DMS53 (cell line): ENCODE data around the gene KITLG.
"Not testable (repeated sequence)": the region's sequence is repeated elsewhere in the genome, so short reads cannot be mapped to it uniquely, and the experiment has no call there.

Experiments
- DNase-seq: peaks from one replicate; lab custom pipeline; 2025; lab: John Stamatoyannopoulos, UW

KITLG gene

GRCh38 chr12:88538697-88539096, 41.6 kb downstream of the KITLG start:
- DNase-seq = no peak

DNA sequence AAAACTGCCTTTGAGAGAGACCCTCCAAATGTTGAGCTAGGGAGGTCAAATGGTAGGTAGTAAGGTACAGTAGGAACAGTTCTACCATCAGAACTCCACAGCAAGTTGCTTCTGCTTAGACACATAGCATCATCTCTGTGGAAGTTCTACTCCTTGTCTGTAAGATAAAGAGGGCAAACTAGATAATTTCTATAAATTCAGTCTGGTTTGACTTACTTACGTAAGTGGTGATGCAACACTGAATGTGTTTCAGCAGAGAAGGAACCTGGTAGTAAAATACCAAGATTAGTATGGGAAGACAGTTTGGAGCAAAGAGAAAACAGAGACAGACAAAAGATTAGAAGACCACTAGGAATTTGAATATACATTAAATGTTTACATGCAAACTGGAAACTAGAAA, 42.0 kb downstream of the KITLG start:
- no peak for DNase-seq

DNA sequence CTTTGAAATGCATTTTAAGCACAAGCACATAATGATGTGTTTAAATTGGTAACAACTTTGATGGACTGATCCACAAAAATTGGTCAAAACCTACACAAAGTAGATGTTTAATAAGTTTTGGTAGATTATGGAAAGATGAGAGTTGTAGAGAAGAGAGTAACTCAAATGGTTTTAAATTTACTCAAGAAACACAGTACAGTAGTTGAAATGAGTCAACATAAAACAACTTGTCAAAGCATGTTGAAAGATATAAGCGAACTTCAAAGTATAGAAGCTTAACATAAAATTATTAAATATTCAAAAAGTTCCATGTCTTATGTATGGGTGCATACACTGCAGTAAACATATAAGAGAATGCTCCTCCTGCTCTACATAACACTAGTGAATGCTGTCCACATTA, 49.4 kb downstream of the KITLG start:
- DNase-seq = no peak

- no peak for DNase-seq
Measured at GRCh38 chr12:88529531-88530488, 50.5 kb downstream of the KITLG start.

DNA sequence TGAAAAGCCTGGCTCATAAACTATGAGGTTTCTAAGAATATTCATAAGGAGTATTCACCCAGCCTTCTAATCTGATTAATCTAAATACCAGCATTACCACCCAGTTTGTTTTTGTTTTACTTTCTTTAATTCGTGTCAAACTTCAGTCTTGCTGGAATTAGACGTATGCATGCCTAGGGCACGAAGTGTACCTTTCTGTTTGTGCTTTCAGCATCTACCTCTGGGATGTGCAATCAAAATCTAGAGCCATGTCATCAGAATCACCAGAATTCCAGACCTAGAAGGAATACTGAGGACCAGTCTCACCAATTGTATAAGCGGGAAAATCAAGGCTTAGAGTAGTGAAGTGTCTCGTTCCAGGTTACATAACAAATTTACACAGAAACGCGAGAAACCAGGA, 57.3 kb downstream of the KITLG start:
- no peak for DNase-seq

GRCh38 chr12:88520436-88520820, 59.8 kb downstream of the KITLG start:
- no peak for DNase-seq

DNA sequence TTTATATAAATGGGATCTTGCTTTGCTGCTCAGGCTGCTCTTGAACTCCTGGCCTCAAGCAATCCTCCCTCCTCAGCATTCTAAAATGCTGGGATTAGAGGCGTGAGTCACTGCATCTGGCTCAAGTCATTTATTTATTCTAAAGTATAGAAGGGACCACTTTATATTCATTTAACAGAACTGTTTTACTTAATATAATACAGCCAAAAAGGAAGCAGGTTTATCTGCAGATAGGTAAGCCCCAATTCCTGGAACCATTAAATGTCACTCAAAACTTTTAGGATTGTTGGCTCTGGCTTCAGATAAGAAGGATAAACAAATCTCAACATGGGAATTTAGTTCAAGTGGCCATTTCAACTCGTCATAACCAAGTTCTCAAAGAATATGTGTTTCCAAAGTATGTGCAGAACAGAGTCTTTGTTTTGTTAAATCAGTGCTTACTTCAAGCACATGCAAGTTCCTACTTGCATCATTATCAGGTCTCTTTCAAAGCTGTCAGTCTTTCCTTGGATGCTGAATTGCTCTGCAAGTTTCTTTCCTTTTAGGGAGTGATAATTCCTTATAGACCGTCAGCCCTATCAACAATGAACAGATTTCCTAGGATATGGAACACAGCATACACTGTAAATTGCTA, 60.4 kb downstream of the KITLG start:
- DNase-seq = no peak

GRCh38 chr12:88518863-88519403, 61.3 kb downstream of the KITLG start:
- DNase-seq = peak; percentile 10

DNA sequence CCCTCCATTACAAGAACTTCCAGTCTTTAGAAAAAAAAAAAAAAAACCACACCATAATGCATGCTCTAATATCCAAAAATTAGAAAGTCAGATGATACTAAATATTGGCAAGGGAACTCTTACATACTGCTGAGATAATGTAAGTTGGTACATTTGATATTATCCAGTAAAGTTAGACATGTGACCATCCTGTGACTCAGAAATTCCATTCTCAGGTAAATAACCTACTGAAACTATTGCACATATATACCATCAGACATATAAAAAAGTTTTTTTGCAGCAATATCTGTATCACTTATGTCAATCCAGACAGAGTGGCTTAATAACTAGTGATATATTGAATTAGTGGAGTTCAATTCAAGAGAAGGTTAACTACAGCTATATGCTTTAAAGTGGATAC, 63.5 kb downstream of the KITLG start:
- DNase-seq = no peak

DNA sequence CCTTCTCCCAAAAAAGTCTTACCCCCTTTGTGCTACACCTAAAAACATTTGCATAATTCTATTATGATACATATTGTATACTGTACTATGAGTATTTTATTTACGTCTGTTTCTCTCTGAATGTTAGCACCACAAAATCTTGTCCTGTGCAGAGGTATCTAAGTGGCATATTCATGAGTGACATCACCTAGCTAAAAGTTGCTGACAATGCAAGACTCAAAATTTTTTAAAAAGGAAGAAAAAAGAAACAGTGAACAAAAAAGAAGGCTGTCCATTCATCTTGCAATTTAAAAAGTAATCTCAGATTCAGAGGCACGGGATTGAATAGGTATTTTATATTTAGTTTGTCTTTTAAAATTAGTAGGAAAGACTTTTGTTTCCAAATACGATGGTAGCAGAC, 69.4 kb downstream of the KITLG start:
- no peak for DNase-seq

- no peak for DNase-seq
Measured at GRCh38 chr12:88509851-88510250, 70.4 kb downstream of the KITLG start.

GRCh38 chr12:88509347-88509746, 70.9 kb downstream of the KITLG start:
- DNase-seq = no peak

DNA sequence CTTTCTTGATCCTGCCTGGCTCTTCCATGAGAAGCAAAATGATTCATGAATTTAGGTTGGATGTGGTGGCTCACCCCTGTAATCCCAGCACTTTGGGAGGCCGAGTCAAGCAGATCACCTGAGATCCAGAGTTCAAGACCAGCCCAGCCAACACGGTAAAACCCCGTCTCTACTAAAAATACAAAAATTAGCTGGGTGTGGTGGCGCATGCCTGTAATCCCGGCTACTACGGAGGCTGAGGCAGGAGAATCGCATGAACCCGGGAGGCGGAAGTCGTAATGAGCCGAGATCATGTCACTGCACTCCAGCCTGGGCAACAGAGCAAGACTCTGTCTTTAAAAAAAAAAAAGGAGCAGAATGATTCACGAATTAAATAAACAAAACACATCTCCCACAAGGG, 72.4 kb downstream of the KITLG start:
- DNase-seq = not testable (repeated sequence)

- DNase-seq = no peak
Measured at GRCh38 chr12:88507270-88507669, 73.0 kb downstream of the KITLG start.

- DNase-seq = no peak
Measured at GRCh38 chr12:88505696-88506095, 74.6 kb downstream of the KITLG start.

GRCh38 chr12:88503281-88503703, 77.0 kb downstream of the KITLG start:
- DNase-seq = no peak

- peak; percentile 39 for DNase-seq
Measured at GRCh38 chr12:88501972-88502938, 78.0 kb downstream of the KITLG start.

GRCh38 chr12:88496891-88497371, 83.3 kb downstream of the KITLG start:
- no peak for DNase-seq

DNA sequence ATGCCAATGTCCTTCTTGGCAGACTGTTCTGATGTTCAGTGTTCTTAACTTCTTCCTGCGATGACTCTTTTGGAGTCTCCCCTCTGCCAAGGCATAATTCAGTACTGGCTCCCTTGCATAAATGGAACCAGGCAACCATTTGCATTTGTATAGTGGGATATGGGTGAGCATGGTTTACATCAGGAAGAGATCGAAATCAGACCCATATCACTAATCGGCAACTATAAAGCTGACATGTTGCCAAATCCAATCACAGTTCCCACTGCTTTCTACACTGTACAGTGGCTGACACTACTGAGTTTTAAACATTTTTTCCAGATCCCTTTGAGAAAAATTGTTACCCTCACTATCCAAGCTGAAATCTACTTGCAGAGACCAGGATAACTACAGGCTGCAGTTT, 83.8 kb downstream of the KITLG start:
- DNase-seq = no peak

DNA sequence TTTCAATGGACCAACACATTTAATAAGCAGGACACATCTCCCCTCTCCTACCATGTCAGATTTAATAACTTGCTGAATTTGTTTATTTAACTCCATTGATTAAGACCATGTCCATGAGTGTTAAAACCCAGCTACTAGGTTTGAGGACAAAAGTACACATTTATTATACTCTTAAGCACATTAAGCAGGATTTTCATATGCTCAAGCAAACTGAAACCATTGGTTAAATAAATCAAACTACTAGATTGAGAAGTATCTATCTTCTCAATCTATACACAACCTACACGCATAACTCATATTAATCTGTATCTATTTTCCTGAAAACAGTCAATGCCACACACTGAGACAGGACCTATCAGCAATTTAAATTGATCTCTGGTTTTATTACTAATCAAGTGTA, 85.2 kb downstream of the KITLG start:
- DNase-seq = no peak

- no peak for DNase-seq
Measured at GRCh38 chr12:88494520-88494919, 85.8 kb downstream of the KITLG start.

- no peak for DNase-seq
Measured at GRCh38 chr12:88493636-88494035, 86.6 kb downstream of the KITLG start.
